Osteoblast (primary cell): ENCODE data around the gene CBX2. TPM values are rescaled to one million over a fixed set of nuclear protein-coding genes. Genes with fewer than 3 reads are reported as not detected.

Experiments used
- DNase-seq: peaks from one replicate; pipeline ENCODE4 v3.0.0; 2011; ENCODE audit warnings: low spot score, mixed read lengths; ENCODE audit not compliant: insufficient read length; ENCODE audit errors: missing footprints
- H2AFZ ChIP-seq: 2 replicates; pipeline ENCODE4 v1.6.0; 2011; ENCODE audit warnings: mild to moderate bottlenecking, low read length
- H3K27ac ChIP-seq: 2 replicates; pipeline ENCODE4 v1.5.1; 2011; ENCODE audit warnings: mild to moderate bottlenecking, low read depth, low read length, moderate library complexity
- H3K27me3 ChIP-seq: 2 replicates; pipeline ENCODE4 v1.6.0; 2012; ENCODE audit warnings: mild to moderate bottlenecking, control low read depth, inconsistent platforms, low read length, moderate library complexity; ENCODE audit not compliant: insufficient read depth
- H3K36me3 ChIP-seq: 2 replicates; pipeline ENCODE4 v1.5.1; 2011; ENCODE audit warnings: mild to moderate bottlenecking, low read length, control low read depth, moderate library complexity; ENCODE audit not compliant: insufficient read depth
- H3K4me1 ChIP-seq: 2 replicates; pipeline ENCODE4 v1.5.1; 2011; ENCODE audit warnings: mild to moderate bottlenecking, low read length, control low read depth, moderate library complexity; ENCODE audit not compliant: insufficient read depth
- H3K4me2 ChIP-seq: 2 replicates; pipeline ENCODE4 v1.6.0; 2011; ENCODE audit warnings: mild to moderate bottlenecking, low read length; ENCODE audit not compliant: insufficient read depth
- H3K4me3 ChIP-seq: fragments of 200-600 bp; sonication (generic); 3 replicates; pipeline ENCODE4 v1.5.1; 2012; ENCODE audit warnings: mild to moderate bottlenecking, low read length, inconsistent platforms; ENCODE audit not compliant: insufficient read depth
- H3K79me2 ChIP-seq: 2 replicates; pipeline ENCODE4 v1.6.0; 2012; ENCODE audit warnings: mild to moderate bottlenecking, low read length, control low read depth, inconsistent platforms; ENCODE audit not compliant: insufficient read depth
- H3K9me3 ChIP-seq: 2 replicates; pipeline ENCODE4 v1.5.1; 2011; ENCODE audit warnings: low read depth, low read length, control low read depth
- H4K20me1 ChIP-seq: 2 replicates; pipeline ENCODE4 v1.6.0; 2012; ENCODE audit warnings: mild to moderate bottlenecking, low read length, control low read depth; ENCODE audit not compliant: insufficient read depth
- CTCF ChIP-seq: IDR thresholded peaks from 2 replicates; pipeline ENCODE4 v1.5.1; 2011; ENCODE audit warnings: mild to moderate bottlenecking, low read depth, low read length, moderate library complexity; ENCODE audit errors: extremely low read depth
- total RNA-seq: library from RNA; depleted of rRNA; stranded (reverse); fragments of >200 nt; gene quantifications from 2 replicates; pipeline ENCODE4 v1.2.3, GENCODE V29; 2012

CBX2 gene
- total RNA-seq, 1 donor, result 1.1 TPM

- no peak overlapping the region for H2AFZ ChIP-seq
- no peak for DNase-seq
Observed at GRCh38 chr17:79826204-79826680, 48.3 kb downstream of the CBX2 start.

GRCh38 chr17:79826841-79827578, 49.1 kb downstream of the CBX2 start:
- Histone ChIP-seq H3K4me1 (peaks cover 1% of the 10 kb centered on the region), H3K4me2 (no peak overlapping the region), H3K79me2 (no peaks in the 10 kb centered on the region), H4K20me1 (no peaks in the 10 kb centered on the region), H2AFZ (no peak overlapping the region), H3K27ac (no peak overlapping the region), H3K4me3 (no peak overlapping the region), H3K9me3 (no peaks in the 10 kb centered on the region), H3K36me3 (no peaks in the 10 kb centered on the region), H3K27me3 (no peaks in the 10 kb centered on the region)
- no peak for TF ChIP-seq CTCF
- no peak for DNase-seq

More at GRCh38 chr17:79826204-79826680, 48.3 kb downstream of the CBX2 start:
- Histone ChIP-seq H3K4me1 (no peaks in the 10 kb centered on the region), H3K4me2 (no peak overlapping the region), H3K4me3 (no peak overlapping the region), H3K79me2 (no peaks in the 10 kb centered on the region), H3K27ac (no peak overlapping the region), H4K20me1 (no peaks in the 10 kb centered on the region), H3K27me3 (peaks cover 4% of the 10 kb centered on the region), H3K36me3 (no peaks in the 10 kb centered on the region), H3K9me3 (no peaks in the 10 kb centered on the region)
- TF ChIP-seq CTCF, result no peak

- Histone ChIP-seq H3K4me1 (peaks cover 6% of the 10 kb centered on the region), H3K4me3 (no peak overlapping the region), H3K4me2 (no peak overlapping the region), H3K27ac (no peak overlapping the region), H2AFZ (no peak overlapping the region), H3K9me3 (no peaks in the 10 kb centered on the region), H3K27me3 (no peaks in the 10 kb centered on the region), H3K79me2 (no peaks in the 10 kb centered on the region), H4K20me1 (no peaks in the 10 kb centered on the region), H3K36me3 (peaks cover 3% of the 10 kb centered on the region)
- no peak for TF ChIP-seq CTCF
- DNase-seq, result no peak
Observed at GRCh38 chr17:79829004-79829403, 51.1 kb downstream of the CBX2 start.

GRCh38 chr17:79829457-79829856, 51.5 kb downstream of the CBX2 start:
- DNase-seq, result no peak
- H3K4me3 ChIP-seq, result no peak overlapping the region
- H3K79me2 ChIP-seq, result no peaks in the 10 kb centered on the region
- no peaks in the 10 kb centered on the region for H4K20me1 ChIP-seq
- H3K27me3 ChIP-seq, result no peaks in the 10 kb centered on the region
- no peak overlapping the region for H2AFZ ChIP-seq
- H3K27ac ChIP-seq, result no peak overlapping the region
- no peaks in the 10 kb centered on the region for H3K9me3 ChIP-seq
- TF ChIP-seq CTCF, result no peak
- H3K36me3 ChIP-seq, result peaks cover 5% of the 10 kb centered on the region
- H3K4me2 ChIP-seq, result no peak overlapping the region
- peaks cover 6% of the 10 kb centered on the region for H3K4me1 ChIP-seq
